HG03342 (cell line): ENCODE data around the gene CARD10.
"Not testable (repeated sequence)": the region's sequence is repeated elsewhere in the genome, so short reads cannot be mapped to it uniquely, and the experiment has no call there.

Experiments used
- ATAC-seq: cut with Tn5 transposase; IDR thresholded peaks from one replicate; pipeline ENCODE4 v1.9.1; 2021; ENCODE audit warnings: mild to moderate bottlenecking, moderate library complexity; ENCODE audit not compliant: unreplicated experiment

Gene CARD10

DNA sequence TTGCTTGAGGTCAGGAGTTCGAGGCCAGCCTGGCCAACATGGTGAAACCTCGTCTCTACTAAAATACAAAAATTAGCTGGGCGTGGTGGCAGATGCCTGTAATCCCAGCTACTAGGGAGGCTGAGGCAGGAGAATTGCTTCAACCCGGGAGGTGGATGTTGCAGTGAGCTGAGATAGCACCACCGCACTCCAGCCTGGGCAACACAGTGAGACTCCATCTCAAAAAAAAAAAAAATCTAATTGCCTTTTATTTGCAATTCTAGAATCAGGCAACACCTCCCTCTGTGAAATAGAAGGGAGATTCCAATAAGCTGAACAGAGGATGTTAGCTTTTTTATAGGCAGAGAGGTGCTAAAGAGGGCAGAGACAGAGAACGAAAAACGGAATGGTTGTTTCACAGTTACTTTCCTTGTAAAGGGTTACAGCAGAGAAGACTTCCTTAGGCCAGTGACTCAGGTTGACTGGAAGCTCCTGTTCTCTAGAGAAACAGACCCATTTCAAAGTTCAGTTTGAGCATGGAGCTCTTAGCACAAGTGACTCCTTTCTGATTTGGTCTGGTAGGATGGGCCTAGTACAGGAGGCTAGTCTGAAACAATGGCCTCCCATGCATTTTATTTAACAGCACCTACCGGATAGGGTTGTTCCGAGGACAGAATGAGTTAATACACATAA lies 8.0 kb upstream of the CARD10 start:
- ATAC-seq, result not testable (repeated sequence)

DNA sequence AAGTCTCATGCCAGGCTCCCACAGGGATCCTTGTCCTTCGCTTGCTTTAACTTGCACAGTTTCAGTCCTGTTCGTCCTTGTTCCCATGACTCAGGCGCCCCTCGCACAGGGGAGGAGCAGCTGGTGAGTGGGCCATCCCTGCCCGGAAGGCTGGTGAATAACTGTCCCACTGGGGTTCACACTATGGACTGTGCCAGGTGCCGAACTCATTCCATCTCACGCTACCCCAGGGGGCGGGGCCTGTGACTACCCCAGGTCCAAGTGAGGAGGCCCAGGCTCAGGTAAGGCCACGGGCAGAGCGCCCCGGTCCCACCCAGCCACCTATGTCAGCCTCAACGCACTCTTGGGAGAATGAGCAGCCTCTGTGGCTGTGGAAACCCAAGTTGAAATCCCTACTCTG lies 7.2 kb upstream of the CARD10 start:
- no peak for ATAC-seq

DNA sequence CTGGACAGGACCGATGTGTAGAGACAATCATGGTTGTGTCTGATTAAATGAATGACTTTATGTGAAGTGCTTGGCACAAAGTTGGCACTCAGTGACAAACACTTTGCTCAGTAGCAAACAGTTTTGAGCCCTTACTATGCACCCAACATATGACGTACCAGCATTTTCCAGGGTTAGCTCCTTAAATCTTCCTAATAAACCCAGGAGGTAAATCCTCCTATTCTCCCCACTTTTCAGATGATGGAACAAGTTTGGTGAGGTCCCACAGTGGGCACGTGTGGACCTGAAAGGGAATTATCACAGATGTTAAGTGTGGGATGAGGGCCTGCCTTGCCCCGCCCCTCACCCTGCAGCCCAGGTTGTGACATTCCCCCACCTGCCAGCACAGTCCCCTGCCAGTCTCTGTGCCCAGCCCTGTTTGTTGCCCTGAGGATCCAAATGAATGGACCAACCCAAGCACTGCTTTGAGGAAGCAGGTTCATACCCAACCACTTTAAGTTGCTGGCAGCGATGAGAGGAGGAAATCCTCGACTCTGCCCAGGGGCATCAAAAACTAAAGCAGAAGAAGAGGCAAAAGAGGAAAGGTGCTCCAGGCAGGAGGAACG lies 6.6 kb upstream of the CARD10 start:
- ATAC-seq, result no peak

- ATAC-seq, result no peak
Observed at GRCh38 chr22:37525073-37525745, 6.0 kb upstream of the CARD10 start.

GRCh38 chr22:37522482-37522881 lies 3.3 kb upstream of the CARD10 start:
- no peak for ATAC-seq

- no peak for ATAC-seq
Observed at GRCh38 chr22:37521236-37521739, 2.1 kb upstream of the CARD10 start.

DNA sequence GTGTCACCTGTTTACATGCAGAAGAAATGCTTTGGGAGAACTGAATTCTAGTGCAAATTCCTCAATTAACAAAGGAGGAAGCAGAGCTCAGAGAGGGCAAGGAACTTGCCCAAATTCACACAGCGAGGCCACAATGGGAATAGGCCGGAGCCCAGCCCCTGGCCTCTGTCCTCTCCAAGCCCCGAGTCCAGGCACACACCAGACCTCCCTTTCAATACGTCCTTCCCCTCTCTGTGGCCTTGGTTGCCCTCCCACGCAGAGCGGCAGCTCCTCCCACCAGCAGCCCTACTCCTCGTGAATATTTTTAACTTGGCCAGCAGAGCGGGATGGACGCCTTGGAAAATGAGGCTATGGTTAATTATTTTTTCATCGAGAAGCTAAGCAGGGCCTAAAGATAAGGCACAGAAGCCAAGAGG lies 1.6 kb upstream of the CARD10 start:
- no peak for ATAC-seq

DNA sequence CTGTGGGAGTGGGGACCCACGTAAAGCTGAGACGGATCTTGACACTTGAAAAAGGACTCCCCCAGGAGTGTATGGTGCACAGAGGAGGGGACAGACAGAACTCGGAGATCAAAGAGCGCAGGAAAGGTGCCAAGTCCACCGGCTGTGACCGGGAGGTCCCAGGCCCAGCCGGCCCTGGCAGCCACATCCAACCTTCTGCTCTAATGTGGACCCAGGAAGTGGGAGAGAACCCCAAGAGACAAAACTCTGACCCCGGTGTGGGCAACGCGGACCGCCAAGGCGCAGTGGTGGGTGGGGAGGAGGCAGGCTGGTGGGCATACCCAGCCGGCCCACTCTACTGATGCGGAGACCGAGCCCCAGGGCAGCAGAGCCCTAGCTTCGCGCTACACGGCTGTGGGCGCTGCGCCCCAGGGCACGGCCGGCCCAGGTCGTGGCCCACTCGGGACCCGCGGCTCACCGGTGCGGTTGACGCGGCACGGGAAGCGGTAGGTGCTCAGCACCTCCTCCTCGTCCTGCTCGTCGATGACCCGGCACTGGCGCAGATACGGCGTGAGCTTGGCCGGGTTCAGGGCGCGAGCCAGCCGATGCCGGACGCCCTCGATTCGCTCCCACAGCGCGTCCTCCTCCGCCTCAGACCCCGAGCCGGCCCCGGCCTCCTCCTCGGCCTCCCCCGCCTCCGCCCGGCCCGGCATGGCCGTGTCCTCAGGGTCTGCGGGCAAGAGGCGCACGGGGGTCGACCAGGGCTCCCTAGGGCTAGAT lies 527 bp downstream of the CARD10 start:
- ATAC-seq, result no peak

GRCh38 chr22:37517826-37518450 lies 1.3 kb downstream of the CARD10 start:
- no peak for ATAC-seq

GRCh38 chr22:37516456-37516855 lies 2.8 kb downstream of the CARD10 start:
- ATAC-seq, result no peak

DNA sequence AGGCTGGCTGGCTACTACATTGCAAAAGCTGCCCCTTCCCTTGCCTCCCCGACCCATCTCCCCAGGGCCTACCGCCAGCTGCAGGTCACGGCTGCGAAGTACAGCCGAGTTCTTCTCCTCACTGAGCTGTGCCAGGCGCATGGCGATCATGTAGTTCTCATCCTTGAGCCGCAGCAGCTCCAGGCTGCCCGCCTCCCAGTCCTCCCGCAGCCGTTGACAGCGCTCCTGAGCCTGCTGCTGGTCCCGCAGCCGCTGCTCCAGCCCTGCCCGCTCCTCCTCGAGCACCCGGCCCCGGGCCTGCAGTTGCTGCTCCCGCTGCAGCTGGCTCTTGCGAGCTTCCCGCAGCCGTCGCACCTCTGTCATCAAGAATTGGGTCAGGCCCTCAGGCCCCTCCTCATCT lies 3.3 kb downstream of the CARD10 start:
- no peak for ATAC-seq

- no peak for ATAC-seq
Observed at GRCh38 chr22:37514526-37515051, 4.6 kb downstream of the CARD10 start.

DNA sequence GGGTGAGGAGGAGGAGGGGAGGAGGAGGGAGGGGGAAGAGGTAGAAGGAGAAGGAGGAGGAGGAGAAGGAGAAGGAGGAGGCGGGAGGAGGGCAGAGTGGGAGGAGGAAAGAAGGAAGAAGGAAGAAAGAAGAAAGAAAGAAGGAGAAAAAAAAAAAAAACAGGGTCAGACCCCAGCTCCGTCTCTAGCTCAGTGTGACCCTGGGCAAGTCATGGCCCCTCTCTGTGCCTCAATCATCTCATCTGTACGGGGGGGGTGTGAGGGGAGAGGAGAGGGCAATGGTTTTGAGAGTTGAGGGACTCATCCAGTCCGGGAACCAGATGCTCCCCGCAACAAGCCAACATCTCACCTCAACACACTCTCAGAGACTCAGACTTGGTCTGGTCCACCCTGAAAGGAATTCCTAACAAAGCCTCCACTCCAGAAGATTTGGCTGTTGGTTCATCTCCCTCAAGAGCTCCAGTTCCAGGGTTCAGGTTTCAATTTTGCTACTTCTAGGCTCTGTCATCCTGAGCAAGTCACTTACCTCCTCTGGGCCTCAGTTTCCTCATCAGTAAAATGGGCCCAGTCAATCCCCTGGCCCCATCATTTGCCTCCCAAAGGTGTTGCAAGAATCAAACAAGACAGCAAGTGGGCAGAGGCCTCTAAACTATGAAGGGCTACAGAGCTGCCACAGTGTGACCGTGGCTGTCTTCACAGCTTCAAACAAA lies 7.7 kb downstream of the CARD10 start:
- ATAC-seq, result no peak

- no peak for ATAC-seq
Observed at GRCh38 chr22:37510091-37510490, 9.1 kb downstream of the CARD10 start.

DNA sequence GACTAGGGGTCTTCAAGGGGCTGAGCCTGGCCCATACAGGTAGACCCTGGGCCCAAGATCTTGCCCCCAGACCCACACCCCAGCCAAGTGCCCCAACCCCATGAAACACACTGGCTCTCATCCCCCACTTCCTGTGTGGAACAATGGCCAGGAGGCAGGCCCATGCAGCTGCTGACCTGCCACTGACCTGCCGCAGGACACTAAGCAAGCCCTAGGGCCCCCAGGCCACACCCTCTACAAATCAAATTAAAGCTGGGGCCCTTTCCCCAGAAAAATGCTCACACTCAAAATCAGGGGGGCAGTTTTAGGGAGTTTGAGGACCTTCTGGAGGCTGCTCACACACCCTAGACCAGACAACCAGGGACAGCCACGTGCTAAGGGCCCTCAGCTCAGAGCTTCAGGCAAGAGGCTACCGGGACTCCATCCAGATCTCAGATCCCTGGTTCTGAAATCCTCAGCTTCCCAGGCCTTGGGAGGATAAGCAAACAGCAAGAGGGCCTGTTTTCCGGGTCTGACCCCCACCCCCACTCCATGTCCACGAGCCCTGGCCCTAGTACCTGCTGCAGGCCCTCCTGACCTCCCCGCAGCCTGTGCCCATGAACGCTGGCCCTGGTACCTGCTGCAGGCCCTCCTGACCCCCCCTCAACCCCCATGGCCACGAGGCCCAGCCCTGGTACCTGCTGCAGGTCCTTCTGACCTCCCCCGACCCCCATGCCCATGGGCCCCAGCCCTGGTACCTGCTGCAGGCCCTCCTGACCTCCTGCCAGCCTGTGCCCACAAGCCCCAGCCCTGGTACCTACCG lies 10.0 kb downstream of the CARD10 start:
- no peak for ATAC-seq

DNA sequence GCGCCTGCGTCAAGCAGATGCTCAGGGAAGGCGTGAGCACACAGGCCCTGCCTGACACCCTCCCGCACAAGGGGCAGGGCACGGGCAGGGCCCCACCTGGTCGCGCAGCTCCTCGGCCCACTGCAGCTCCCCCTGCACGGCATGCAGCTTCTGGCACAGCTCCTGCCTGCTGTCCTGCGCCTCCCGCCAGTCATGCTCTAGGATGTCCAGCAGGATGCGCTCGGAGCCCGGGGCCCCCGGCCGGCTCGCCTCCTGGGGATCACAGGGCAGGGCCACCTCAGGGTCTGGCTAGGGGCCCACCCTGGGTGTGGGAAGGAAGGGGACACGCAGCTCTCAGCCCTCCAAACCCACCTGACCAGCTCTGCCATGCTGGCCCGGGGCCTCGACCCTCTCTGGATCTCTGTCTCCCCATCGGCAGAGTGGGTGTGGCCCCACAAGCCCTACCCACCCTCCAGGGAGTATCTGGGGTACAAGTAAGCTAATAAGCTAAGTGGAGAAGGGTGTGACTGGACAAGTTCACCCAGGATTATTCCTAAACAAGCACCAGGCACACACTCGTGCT lies 10.7 kb downstream of the CARD10 start:
- no peak for ATAC-seq

GRCh38 chr22:37507731-37508130 lies 11.5 kb downstream of the CARD10 start:
- ATAC-seq, result no peak

DNA sequence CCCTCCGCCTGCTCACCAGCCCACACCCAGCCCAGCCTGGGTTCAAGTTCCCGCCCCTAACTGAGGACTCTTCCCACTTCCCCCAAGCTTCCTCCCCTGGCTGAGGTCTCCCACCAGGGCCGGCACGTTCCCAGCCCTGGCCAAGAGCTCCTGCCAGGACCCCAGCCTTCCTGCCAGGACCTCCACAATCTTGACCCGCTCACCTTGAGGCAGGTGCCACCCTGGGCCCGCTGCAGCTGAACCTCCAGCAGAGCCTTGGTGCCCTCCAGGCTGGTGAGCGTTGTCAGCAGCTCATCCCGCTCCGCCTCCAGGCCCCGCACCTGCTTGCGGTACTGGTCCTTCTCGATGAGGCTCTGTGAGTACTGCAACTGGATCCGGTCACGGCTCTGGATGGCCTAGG lies 13.2 kb downstream of the CARD10 start:
- no peak for ATAC-seq

DNA sequence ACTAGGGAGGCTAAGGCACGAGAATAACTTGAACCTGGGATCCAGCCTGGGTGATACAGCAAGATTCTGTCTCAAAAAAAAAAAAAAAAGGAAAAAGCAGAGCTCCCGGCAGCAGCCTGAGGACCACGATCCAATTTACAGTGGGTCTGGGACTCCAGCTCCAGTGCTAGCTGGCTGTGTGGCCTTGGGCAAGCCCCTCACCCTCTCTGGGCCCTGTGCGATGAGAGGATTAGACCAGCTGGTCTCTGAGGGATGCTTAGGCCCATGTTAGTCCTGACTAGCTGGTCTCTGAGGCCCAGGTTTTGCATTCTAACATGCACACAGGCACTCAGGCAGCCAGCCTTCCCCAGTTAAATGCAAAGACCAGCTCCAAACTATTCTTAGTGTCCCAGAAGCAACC lies 13.7 kb downstream of the CARD10 start:
- no peak for ATAC-seq
